GM19455 (cell line): ENCODE results near the gene LRRC41.
"Not testable (repeated sequence)": the region's sequence is repeated elsewhere in the genome, so short reads cannot be mapped to it uniquely, and the experiment has no call there.

ENCODE experiments used
- ATAC-seq: cut with Tn5 transposase; IDR thresholded peaks from one replicate; pipeline ENCODE4 v1.9.1; 2021; ENCODE audit not compliant: unreplicated experiment

Gene LRRC41

GRCh38 chr1:46246136-46246535 lies 57.3 kb downstream of the LRRC41 start:
- ATAC-seq: not testable (repeated sequence)

GRCh38 chr1:46244656-46245371 lies 58.6 kb downstream of the LRRC41 start:
- no peak for ATAC-seq

- ATAC-seq: not testable (repeated sequence)
Measured at GRCh38 chr1:46243831-46244230, 59.6 kb downstream of the LRRC41 start.

GRCh38 chr1:46242918-46243317 lies 60.5 kb downstream of the LRRC41 start:
- no peak for ATAC-seq

DNA sequence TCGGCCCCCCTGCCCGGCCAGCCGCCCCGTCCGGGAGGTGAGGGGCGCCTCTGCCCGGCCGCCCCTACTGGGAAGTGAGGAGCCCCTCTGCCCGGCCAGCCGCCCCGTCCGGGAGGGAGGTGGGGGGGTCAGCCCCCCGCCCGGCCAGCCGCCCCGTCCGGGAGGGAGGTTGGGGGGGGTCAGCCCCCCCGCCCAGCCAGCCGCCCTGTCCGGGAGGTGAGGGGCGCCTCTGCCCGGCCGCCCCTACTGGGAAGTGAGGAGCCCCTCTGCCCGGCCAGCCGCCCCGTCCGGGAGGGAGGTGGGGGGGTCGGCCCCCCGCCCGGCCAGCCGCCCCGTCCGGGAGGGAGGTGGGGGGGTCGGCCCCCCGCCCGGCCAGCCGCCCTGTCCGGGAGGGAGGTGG lies 61.7 kb downstream of the LRRC41 start:
- not testable (repeated sequence) for ATAC-seq

GRCh38 chr1:46238865-46239264 lies 64.6 kb downstream of the LRRC41 start:
- not testable (repeated sequence) for ATAC-seq

GRCh38 chr1:46236882-46237281 lies 66.5 kb downstream of the LRRC41 start:
- no peak for ATAC-seq

DNA sequence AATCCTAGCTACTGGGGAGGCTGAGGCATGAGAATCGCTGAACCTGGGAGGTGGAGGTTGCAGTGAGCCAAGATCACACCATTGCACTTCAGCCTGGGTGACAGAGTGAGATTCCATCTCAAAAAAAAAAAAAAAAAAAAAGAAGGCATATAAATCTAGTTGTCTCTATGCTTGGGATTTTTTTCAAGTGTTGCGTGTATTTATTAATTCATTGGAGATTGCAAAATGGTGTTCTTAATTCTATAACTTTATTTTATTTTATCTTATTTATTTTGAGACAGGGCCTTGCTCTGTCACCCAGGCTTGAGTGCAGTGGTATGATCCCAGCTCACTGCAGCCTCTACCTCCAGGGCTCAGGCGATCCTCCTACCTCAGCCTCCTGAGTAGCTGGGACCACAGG lies 72.2 kb downstream of the LRRC41 start:
- not testable (repeated sequence) for ATAC-seq
